ENCODE data around the gene BICRAL.

DNA sequence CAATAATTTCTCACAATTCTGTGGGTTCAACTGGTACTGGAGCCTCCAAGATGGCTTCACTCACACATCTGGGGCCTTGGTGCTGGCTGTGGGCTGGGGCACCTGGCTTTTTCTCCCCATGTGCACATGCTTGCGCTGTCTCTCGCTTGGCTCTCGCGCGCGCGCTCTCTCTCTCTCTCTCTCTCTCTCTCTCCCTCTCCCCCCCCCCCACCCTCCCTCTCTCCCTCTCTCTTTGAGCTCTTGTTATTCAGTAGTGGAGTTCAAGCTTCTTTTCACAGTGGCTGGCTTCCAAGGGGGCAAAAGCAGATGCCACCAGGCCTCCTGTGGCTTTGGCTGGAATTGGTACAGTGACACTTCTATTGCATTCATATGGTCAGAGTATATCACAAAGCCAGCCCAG, 25.1 kb upstream of the BICRAL start:
- TF ChIP-seq POLR2A (IDR thresholded peaks at IDR 0.05; ENCODE audit: low read length) (no peak), GATA1 (IDR thresholded peaks at IDR 0.05; ENCODE audit: low read depth, low read length) (no peak)

Measured in erythroblast (primary cell).